ENCODE results near the gene GNAO1.

Gene GNAO1

DNA sequence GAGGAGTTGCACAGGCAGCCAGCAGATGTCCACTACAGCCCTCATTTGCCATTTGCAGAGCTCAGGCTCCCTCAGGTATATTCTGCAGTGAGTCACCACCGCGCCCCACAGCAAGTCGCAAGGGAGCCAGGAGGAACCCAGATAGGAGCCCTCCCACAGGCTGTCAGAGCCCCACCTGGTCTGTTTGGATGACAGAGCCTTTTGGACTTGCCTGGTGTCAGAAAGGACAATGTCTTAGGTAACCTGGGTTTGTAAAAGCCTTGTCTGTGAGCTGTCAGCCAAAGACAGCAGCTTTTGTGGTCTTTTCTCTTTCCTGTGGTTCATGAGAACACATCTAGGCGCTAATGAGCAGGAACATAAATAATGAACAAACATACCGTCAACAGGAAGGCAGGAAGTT lies 70.9 kb downstream of the GNAO1 start:
- TF ChIP-seq, protein P1, sequence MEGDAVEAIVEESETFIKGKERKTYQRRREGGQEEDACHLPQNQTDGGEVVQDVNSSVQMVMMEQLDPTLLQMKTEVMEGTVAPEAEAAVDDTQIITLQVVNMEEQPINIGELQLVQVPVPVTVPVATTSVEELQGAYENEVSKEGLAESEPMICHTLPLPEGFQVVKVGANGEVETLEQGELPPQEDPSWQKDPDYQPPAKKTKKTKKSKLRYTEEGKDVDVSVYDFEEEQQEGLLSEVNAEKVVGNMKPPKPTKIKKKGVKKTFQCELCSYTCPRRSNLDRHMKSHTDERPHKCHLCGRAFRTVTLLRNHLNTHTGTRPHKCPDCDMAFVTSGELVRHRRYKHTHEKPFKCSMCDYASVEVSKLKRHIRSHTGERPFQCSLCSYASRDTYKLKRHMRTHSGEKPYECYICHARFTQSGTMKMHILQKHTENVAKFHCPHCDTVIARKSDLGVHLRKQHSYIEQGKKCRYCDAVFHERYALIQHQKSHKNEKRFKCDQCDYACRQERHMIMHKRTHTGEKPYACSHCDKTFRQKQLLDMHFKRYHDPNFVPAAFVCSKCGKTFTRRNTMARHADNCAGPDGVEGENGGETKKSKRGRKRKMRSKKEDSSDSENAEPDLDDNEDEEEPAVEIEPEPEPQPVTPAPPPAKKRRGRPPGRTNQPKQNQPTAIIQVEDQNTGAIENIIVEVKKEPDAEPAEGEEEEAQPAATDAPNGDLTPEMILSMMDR (IDR thresholded peaks at IDR 0.05; ENCODE audit: insufficient read depth, low read length, poor library complexity, severe bottlenecking), result no peak
- H3K4me3 ChIP-seq (replicated peaks; ENCODE audit: low read depth, low read length), result no peak overlapping the region
- peaks cover 1% of the 10 kb centered on the region; the same call in 1 of the 2 replicates for H3K27me3 ChIP-seq (replicated peaks; ENCODE audit: control insufficient read depth, insufficient read depth, low read length)
- no peaks in the 10 kb centered on the region for H3K36me3 ChIP-seq (ENCODE audit: control insufficient read depth, insufficient read depth, low read length)
- no peak for DNase-seq (ENCODE audit: extremely low read depth, insufficient read length)

DNA sequence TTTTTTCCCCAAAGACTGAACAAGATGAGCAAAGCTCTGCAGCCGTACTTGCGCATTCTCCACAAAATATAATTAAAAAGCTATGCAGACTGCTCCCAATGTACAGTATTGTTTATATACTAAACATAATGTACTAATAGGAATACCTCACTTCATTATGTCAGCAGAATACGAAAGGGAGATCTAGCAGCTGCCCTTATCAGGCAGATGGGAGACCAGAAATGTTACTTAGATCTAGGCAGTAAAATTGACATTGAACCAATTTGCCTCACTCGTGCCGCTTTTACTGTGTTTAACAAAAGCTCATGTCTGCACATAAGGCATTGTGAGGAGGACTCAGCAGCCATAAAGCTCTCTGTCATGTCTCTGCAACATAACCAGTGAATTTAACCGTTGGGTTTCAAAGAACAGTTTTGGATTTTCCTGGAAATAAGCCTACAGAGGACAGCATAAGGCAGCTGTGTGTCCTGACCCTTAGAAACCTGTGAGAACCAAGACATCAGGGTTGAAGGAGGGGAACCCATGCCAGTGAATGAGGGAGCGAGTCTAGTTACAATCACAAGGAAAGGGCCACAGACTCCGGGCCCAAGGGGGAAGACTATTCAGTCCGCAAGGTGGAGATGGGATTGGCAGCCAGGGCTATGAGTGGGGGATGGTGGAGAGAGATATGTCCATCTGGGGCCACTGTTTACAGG lies 71.4 kb downstream of the GNAO1 start:
- Histone ChIP-seq H3K36me3 (ENCODE audit: control insufficient read depth, insufficient read depth, low read length) (no peaks in the 10 kb centered on the region), H3K4me3 (replicated peaks; ENCODE audit: low read depth, low read length) (no peak overlapping the region), H3K27me3 (replicated peaks; ENCODE audit: control insufficient read depth, insufficient read depth, low read length) (peaks cover 1% of the 10 kb centered on the region; the same call in 1 of the 2 replicates)
- TF ChIP-seq, protein P1 (IDR thresholded peaks at IDR 0.05; ENCODE audit: insufficient read depth, low read length, poor library complexity, severe bottlenecking), result no peak
- no peak for DNase-seq (ENCODE audit: extremely low read depth, insufficient read length)

DNA sequence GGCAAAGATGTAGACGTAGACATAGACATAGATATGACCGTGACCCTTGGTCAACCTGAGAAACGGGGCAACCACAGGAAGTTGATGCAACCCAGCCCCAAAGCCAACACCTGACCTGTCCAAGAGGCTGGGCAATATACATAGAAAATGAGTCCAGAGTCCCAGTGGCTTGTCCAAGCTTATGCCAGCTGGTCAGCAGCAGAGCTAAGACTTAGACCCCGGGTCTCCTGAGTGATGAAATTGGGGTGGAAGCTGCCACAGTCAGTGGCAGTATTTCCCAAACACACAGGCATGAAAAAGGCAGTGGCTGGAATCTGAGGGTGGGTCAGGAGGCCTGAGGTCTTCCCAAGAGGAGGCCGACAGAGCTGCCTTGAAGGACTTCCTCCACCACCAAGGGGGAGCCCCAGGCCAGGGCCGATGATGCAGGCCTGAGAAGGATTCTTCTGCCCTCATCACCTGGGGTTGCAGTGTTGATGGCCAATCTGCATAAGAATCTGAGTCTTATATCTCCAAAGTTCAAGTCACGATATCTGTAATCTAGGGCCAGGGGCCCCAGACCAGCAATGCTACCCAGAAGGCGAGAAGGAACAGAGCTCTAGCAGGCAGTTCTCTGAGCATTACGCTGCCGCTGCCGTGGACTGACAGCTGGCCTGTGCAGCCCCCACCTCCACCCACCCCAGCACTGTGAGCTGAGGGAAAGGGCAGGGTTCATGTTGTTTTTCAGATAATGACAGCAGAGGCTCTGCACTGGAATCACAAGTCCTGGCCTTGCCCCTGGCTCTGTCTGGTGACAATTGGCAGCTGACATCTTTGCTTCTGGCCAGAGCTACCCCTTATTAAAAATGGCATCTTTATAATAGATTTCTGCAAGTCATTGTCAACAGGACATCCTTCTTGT lies 72.7 kb downstream of the GNAO1 start:
- no peak for DNase-seq (ENCODE audit: extremely low read depth, insufficient read length)
- TF ChIP-seq, protein P1 (IDR thresholded peaks at IDR 0.05; ENCODE audit: insufficient read depth, low read length, poor library complexity, severe bottlenecking), result no peak
- no peaks in the 10 kb centered on the region for H3K36me3 ChIP-seq (ENCODE audit: control insufficient read depth, insufficient read depth, low read length)
- peaks cover 1% of the 10 kb centered on the region; the same call in 1 of the 2 replicates for H3K27me3 ChIP-seq (replicated peaks; ENCODE audit: control insufficient read depth, insufficient read depth, low read length)
- no peak overlapping the region for H3K4me3 ChIP-seq (replicated peaks; ENCODE audit: low read depth, low read length)

DNA sequence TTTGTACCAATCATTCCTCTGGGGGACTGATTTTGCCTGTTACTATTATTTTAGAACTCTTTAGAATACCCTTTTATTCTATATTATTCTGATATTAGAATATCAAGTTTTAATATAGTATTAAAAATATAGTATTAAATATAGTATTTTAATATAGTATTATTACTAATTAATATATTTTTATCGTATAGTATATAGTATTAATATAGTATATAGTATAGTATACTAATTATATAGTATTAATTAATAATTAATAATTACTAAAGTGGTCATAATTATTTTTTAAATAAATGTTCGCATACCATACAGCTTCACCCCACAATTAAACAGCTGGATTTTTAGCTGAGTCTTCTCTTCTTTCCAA lies 73.3 kb downstream of the GNAO1 start:
- TF ChIP-seq, protein P1 (IDR thresholded peaks at IDR 0.05; ENCODE audit: insufficient read depth, low read length, poor library complexity, severe bottlenecking), result no peak
- Histone ChIP-seq H3K36me3 (ENCODE audit: control insufficient read depth, insufficient read depth, low read length) (no peaks in the 10 kb centered on the region), H3K27me3 (replicated peaks; ENCODE audit: control insufficient read depth, insufficient read depth, low read length) (peaks cover 1% of the 10 kb centered on the region; the same call in 1 of the 2 replicates), H3K4me3 (replicated peaks; ENCODE audit: low read depth, low read length) (no peak overlapping the region)
- no peak for DNase-seq (ENCODE audit: extremely low read depth, insufficient read length)

DNA sequence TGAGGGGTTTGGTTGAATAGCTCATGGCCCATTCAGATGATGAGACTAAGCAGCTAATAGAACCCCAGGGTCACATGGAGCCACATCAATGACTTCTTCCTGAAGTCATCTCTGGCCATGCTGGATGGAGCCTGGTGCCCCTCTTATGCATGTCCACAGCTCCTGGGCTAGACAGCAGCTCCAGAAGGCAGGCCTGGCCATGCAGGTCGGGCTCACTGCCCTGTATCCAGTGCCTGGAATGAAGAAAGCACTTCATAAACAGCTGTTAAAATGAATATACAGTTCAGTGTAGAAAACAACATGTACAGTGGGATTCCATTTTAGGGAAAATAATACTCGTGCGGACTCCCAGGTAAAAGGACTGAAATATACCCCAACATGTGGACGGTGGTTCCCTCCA lies 73.9 kb downstream of the GNAO1 start:
- DNase-seq (ENCODE audit: extremely low read depth, insufficient read length), result no peak
- Histone ChIP-seq H3K27me3 (replicated peaks; ENCODE audit: control insufficient read depth, insufficient read depth, low read length) (peaks cover 1% of the 10 kb centered on the region; the same call in 1 of the 2 replicates), H3K4me3 (replicated peaks; ENCODE audit: low read depth, low read length) (no peak overlapping the region), H3K36me3 (ENCODE audit: control insufficient read depth, insufficient read depth, low read length) (no peaks in the 10 kb centered on the region)
- TF ChIP-seq, protein P1 (IDR thresholded peaks at IDR 0.05; ENCODE audit: insufficient read depth, low read length, poor library complexity, severe bottlenecking), result no peak

Data from GM06990 (cell line).